Trophoblast cell (in vitro differentiated cells and primary cell): ENCODE measurements around the gene TTC24.

Experiments
- DNase-seq, 2 donors: peaks; one replicate each; pipeline ENCODE4 v3.0.0-alpha.2; 2016
- H2AFZ ChIP-seq: 2 replicates; pipeline ENCODE4 v1.6.1; 2013; ENCODE audit warnings: low read length, moderate library complexity, mild to moderate bottlenecking; ENCODE audit not compliant: insufficient read depth, poor library complexity
- H2AK5ac ChIP-seq: 2 replicates; pipeline ENCODE4 v1.6.1; 2013; ENCODE audit warnings: mild to moderate bottlenecking, low read length
- H2BK120ac ChIP-seq: 2 replicates; pipeline ENCODE4 v1.6.1; 2013; ENCODE audit warnings: low read length, mild to moderate bottlenecking, moderate library complexity; ENCODE audit not compliant: insufficient read depth, poor library complexity
- H2BK12ac ChIP-seq: 2 replicates; pipeline ENCODE4 v1.6.1; 2013; ENCODE audit warnings: mild to moderate bottlenecking, low read length, moderate library complexity
- H2BK5ac ChIP-seq: 2 replicates; pipeline ENCODE4 v1.6.1; 2013; ENCODE audit warnings: low read length, low read depth, moderate library complexity, mild to moderate bottlenecking; ENCODE audit not compliant: poor library complexity
- H3K14ac ChIP-seq: 2 replicates; pipeline ENCODE4 v1.6.1; 2013; ENCODE audit warnings: mild to moderate bottlenecking, low read length
- H3K18ac ChIP-seq: 2 replicates; pipeline ENCODE4 v1.6.1; 2013; ENCODE audit warnings: mild to moderate bottlenecking, low read length
- H3K23ac ChIP-seq: 2 replicates; pipeline ENCODE4 v1.6.1; 2013; ENCODE audit warnings: low read length
- H3K27ac ChIP-seq: 2 replicates; pipeline ENCODE4 v1.5.1; 2013; ENCODE audit warnings: low read depth, mild to moderate bottlenecking, inconsistent platforms, low read length, moderate library complexity
- H3K27me3 ChIP-seq: 2 replicates; pipeline ENCODE4 v1.6.1; 2013; ENCODE audit warnings: inconsistent platforms, mild to moderate bottlenecking, low read length, moderate library complexity; ENCODE audit not compliant: insufficient read depth
- H3K36me3 ChIP-seq, 2 experiments: 1 replicate in 1 of 2; 2 replicates in 1 of 2; pipeline ENCODE4 v1.6.1; 2013; ENCODE audit warnings: low read length in 2 of 2, mild to moderate bottlenecking in 2 of 2, moderate library complexity in 1 of 2; ENCODE audit not compliant: insufficient read depth in 2 of 2, control insufficient read depth in 1 of 2
- H3K4ac ChIP-seq: 2 replicates; pipeline ENCODE4 v1.6.1; 2013; ENCODE audit warnings: low read depth, mild to moderate bottlenecking, low read length, moderate library complexity
- H3K4me1 ChIP-seq, 2 experiments: 1 replicate in 1 of 2; 2 replicates in 1 of 2; pipeline ENCODE4 v1.6.1; 2013; ENCODE audit warnings: low read length in 2 of 2, mild to moderate bottlenecking in 2 of 2, moderate library complexity in 1 of 2; ENCODE audit not compliant: insufficient read depth in 2 of 2, control insufficient read depth in 1 of 2
- H3K4me2 ChIP-seq: 2 replicates; pipeline ENCODE4 v1.6.1; 2013; ENCODE audit warnings: inconsistent platforms, mild to moderate bottlenecking, low read length, moderate library complexity
- H3K4me3 ChIP-seq: 2 replicates; pipeline ENCODE4 v1.5.1; 2013; ENCODE audit warnings: mild to moderate bottlenecking, low read depth, low read length, inconsistent platforms
- H3K79me1 ChIP-seq: one replicate; pipeline ENCODE4 v1.6.1; 2013; ENCODE audit warnings: low read length
- H3K79me2 ChIP-seq: 2 replicates; pipeline ENCODE4 v1.6.1; 2013; ENCODE audit warnings: low read length, mild to moderate bottlenecking; ENCODE audit not compliant: control insufficient read depth, insufficient read depth, poor library complexity
- H3K9ac ChIP-seq: 2 replicates; pipeline ENCODE4 v1.6.1; 2013; ENCODE audit warnings: mild to moderate bottlenecking, low read length
- H3K9me3 ChIP-seq: 2 replicates; pipeline ENCODE4 v1.6.1; 2013; ENCODE audit warnings: low read depth, mild to moderate bottlenecking, control low read depth, inconsistent platforms, low read length; ENCODE audit not compliant: insufficient read depth
- H4K12ac ChIP-seq: 2 replicates; pipeline ENCODE4 v1.6.1; 2013; ENCODE audit warnings: low read depth, mild to moderate bottlenecking, low read length, moderate library complexity
- H4K8ac ChIP-seq: 2 replicates; pipeline ENCODE4 v1.6.1; 2013; ENCODE audit warnings: low read depth, mild to moderate bottlenecking, low read length, moderate library complexity
- H4K91ac ChIP-seq: one replicate; pipeline ENCODE4 v1.6.1; 2013; ENCODE audit warnings: low read depth, mild to moderate bottlenecking, low read length, moderate library complexity
- WGBS: extraction: QIAGEN DNeasy Blood & Tissue Kit; methylation state at CpG from one replicate; pipeline ENCODE4 v1.1.7; 2013; ENCODE audit warnings: missing lambda C conversion rate; ENCODE audit not compliant: insufficient read length, insufficient coverage; ENCODE audit errors: extremely low coverage; 5-methylcytosine and 5-hydroxymethylcytosine counted together

Gene TTC24

DNA sequence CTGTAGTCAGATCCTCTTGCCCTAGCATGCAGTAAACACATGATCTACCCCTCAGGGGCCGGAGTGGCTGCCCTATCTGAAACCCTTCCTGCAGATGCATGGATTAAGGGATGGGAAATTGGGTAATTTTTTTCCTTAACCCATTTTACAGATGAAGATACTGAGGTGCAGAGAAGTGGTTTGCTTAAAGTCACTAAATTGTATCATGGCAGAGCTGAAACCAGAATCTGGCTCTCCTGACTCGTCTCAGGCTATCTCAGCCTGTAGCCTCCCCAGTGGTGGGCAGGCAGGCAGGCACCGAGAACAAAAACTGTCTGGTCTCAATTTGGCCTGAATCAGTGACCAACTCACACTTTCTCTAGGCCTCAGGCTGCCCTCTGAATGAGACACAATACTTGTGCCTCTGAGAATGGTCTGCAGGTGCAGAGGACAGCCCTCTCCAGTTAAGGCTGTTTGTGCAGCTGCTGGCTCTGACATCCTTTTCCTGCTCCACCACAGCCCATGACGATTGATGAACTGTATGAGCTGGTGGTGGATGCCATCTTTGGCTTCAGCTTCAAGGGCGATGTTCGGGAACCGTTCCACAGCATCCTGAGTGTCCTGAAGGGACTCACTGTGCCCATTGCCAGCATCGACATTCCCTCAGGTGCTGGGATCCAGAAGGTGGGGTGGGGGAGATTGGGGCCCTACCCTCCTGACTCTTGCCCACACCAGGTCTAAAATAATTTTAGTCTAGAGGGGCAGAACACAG is 13.6 kb downstream of the TTC24 start:
- no CpG with 5 or more reads among the region's 8 CpGs for WGBS
- H2AFZ ChIP-seq = no peak overlapping the region

GRCh38 chr1:156593661-156593989 is 14.1 kb downstream of the TTC24 start:
- Histone ChIP-seq H4K91ac (no peak overlapping the region), H2AFZ (no peak overlapping the region), H2BK120ac (no peak overlapping the region), H3K4ac (no peak overlapping the region), H3K79me2 (peaks cover 6% of the 10 kb centered on the region), H3K18ac (no peak overlapping the region), H4K12ac (no peak overlapping the region), H3K27ac (no peak overlapping the region), H3K79me1 (peaks cover 6% of the 10 kb centered on the region), H3K14ac (no peak overlapping the region), H3K4me3 (no peak overlapping the region), H3K27me3 (no peaks in the 10 kb centered on the region), H2BK5ac (no peak overlapping the region), H3K9ac (no peak overlapping the region), H2AK5ac (no peak overlapping the region), H3K36me3 (peaks cover 37 to 48% of the 10 kb centered on the region in 2 experiments), H3K9me3 (no peaks in the 10 kb centered on the region), H4K8ac (no peak overlapping the region), H3K4me2 (no peak overlapping the region), H2BK12ac (no peak overlapping the region), H3K4me1 (peaks cover 3 to 8% of the 10 kb centered on the region in 2 experiments), H3K23ac (no peak overlapping the region)
- no CpG with 5 or more reads among the region's 8 CpGs for WGBS
- DNase-seq = no peak

More for the DNA sequence above, 13.6 kb downstream of the TTC24 start:
- Histone ChIP-seq H4K91ac (no peak overlapping the region), H3K9ac (no peak overlapping the region), H3K79me2 (peaks cover 6% of the 10 kb centered on the region), H3K18ac (no peak overlapping the region), H4K8ac (no peak overlapping the region), H2BK5ac (no peak overlapping the region), H3K9me3 (no peaks in the 10 kb centered on the region), H3K23ac (no peak overlapping the region), H2BK12ac (no peak overlapping the region), H3K27me3 (no peaks in the 10 kb centered on the region), H2AK5ac (no peak overlapping the region), H4K12ac (no peak overlapping the region), H3K4ac (no peak overlapping the region), H3K4me3 (no peak overlapping the region), H3K4me1 (peaks cover 3 to 8% of the 10 kb centered on the region in 2 experiments), H2BK120ac (no peak overlapping the region), H3K27ac (no peak overlapping the region), H3K79me1 (peaks cover 6% of the 10 kb centered on the region), H3K36me3 (peaks cover 34 to 45% of the 10 kb centered on the region in 2 experiments), H3K4me2 (no peak overlapping the region), H3K14ac (no peak overlapping the region)
- DNase-seq = no peak

- peaks cover 39 to 48% of the 10 kb centered on the region in 2 experiments for H3K36me3 ChIP-seq
- no peak overlapping the region for H3K23ac ChIP-seq
- H3K79me1 ChIP-seq = peaks cover 6% of the 10 kb centered on the region
- no peak overlapping the region for H2BK120ac ChIP-seq
- H3K4me2 ChIP-seq = no peak overlapping the region
- H3K27ac ChIP-seq = no peak overlapping the region
- H3K4me1 ChIP-seq = peaks cover 3 to 8% of the 10 kb centered on the region in 2 experiments
- H3K4ac ChIP-seq = no peak overlapping the region
- no peak overlapping the region for H2AFZ ChIP-seq
- H4K8ac ChIP-seq = no peak overlapping the region
- H4K91ac ChIP-seq = no peak overlapping the region
- H2AK5ac ChIP-seq = no peak overlapping the region
- H2BK12ac ChIP-seq = no peak overlapping the region
- no peak overlapping the region for H2BK5ac ChIP-seq
- H3K9ac ChIP-seq = no peak overlapping the region
- H3K27me3 ChIP-seq = no peaks in the 10 kb centered on the region
- H3K18ac ChIP-seq = no peak overlapping the region
- no peak overlapping the region for H3K14ac ChIP-seq
- no CpG with 5 or more reads among the region's 3 CpGs for WGBS
- no peak for DNase-seq
- no peak overlapping the region for H4K12ac ChIP-seq
- no peak overlapping the region for H3K4me3 ChIP-seq
- no peaks in the 10 kb centered on the region for H3K9me3 ChIP-seq
- H3K79me2 ChIP-seq = peaks cover 6% of the 10 kb centered on the region
These were observed 14.7 kb downstream of the TTC24 start for GRCh38 chr1:156594190-156594589.

DNA sequence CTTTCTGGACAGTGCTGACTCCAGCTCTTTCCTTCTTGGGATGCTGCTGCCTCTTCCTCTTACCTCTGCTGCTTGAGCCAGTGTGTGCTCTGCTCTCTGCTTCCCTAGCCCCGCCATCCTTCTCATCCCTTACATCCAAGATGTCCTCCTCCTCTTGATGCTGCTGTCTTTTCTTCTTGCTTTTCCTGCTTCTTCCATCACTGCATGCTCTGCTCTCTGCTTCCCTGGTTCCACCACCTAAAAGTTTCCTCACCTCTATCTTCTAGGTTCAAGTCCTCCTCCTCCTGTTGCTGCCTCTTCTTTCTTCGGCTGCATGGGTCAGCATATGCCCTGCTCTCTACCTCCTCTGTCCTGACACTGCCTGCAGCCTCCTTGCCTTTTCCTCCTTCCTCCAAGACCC is 15.5 kb downstream of the TTC24 start:
- Histone ChIP-seq H3K18ac (no peak overlapping the region), H3K4me2 (no peak overlapping the region), H3K9me3 (no peaks in the 10 kb centered on the region), H4K12ac (no peak overlapping the region), H3K36me3 (peaks cover 39 to 48% of the 10 kb centered on the region in 2 experiments), H3K79me1 (peaks cover 6% of the 10 kb centered on the region), H3K27me3 (no peaks in the 10 kb centered on the region), H2BK120ac (no peak overlapping the region), H2BK5ac (no peak overlapping the region), H2AFZ (no peak overlapping the region), H4K91ac (no peak overlapping the region), H2AK5ac (no peak overlapping the region), H3K4me3 (no peak overlapping the region), H3K14ac (no peak overlapping the region), H3K79me2 (peaks cover 6% of the 10 kb centered on the region), H4K8ac (no peak overlapping the region), H3K4ac (no peak overlapping the region), H3K23ac (no peak overlapping the region), H3K27ac (no peak overlapping the region), H2BK12ac (no peak overlapping the region), H3K9ac (no peak overlapping the region), H3K4me1 (peaks cover 3 to 8% of the 10 kb centered on the region in 2 experiments)
- WGBS = no CpG with 5 or more reads among the region's 2 CpGs
- DNase-seq = no peak
